ENCODE results near the gene COL6A2.
"Not testable (repeated sequence)": the region's sequence is repeated elsewhere in the genome, so short reads cannot be mapped to it uniquely, and the experiment has no call there.

COL6A2 gene

GRCh38 chr21:46095083-46095719 is 2.7 kb upstream of the COL6A2 start:
- no peak for DNase-seq

GRCh38 chr21:46095814-46096595 is 1.9 kb upstream of the COL6A2 start:
- no peak for DNase-seq

GRCh38 chr21:46096596-46097335 is 1.1 kb upstream of the COL6A2 start:
- DNase-seq: no peak

- peak; percentile 0 for DNase-seq
These were observed 610 bp downstream of the COL6A2 start for GRCh38 chr21:46098303-46099141.

GRCh38 chr21:46099476-46099875 is 1.6 kb downstream of the COL6A2 start:
- peak; percentile 0 for DNase-seq

- no peak for DNase-seq
These were observed 2.1 kb downstream of the COL6A2 start for GRCh38 chr21:46100020-46100419.

- DNase-seq: no peak
These were observed 2.5 kb downstream of the COL6A2 start for GRCh38 chr21:46100426-46100825.

- DNase-seq: no peak
These were observed 3.0 kb downstream of the COL6A2 start for GRCh38 chr21:46100906-46101305.

- no peak for DNase-seq
These were observed 6.2 kb downstream of the COL6A2 start for GRCh38 chr21:46104104-46104503.

- not testable (repeated sequence) for DNase-seq
These were observed 9.5 kb downstream of the COL6A2 start for GRCh38 chr21:46107376-46107775.

- DNase-seq: no peak
These were observed 11.0 kb downstream of the COL6A2 start for GRCh38 chr21:46108827-46109312.

- DNase-seq: no peak
These were observed 11.7 kb downstream of the COL6A2 start for GRCh38 chr21:46109313-46110221.

GRCh38 chr21:46110499-46111192 is 12.7 kb downstream of the COL6A2 start:
- DNase-seq: peak; percentile 1

GRCh38 chr21:46111193-46111571 is 13.3 kb downstream of the COL6A2 start:
- peak; percentile 0 for DNase-seq

- DNase-seq: peak; percentile 0
These were observed 14.2 kb downstream of the COL6A2 start for GRCh38 chr21:46111857-46112724.

- peak; percentile 0 for DNase-seq
These were observed 14.9 kb downstream of the COL6A2 start for GRCh38 chr21:46112725-46113215.

GRCh38 chr21:46113497-46114176 is 15.7 kb downstream of the COL6A2 start:
- DNase-seq: no peak

- no peak for DNase-seq
These were observed 17.1 kb downstream of the COL6A2 start for GRCh38 chr21:46114963-46115362.

Measured in stimulated activated CD4-positive, alpha-beta T cell treated with anti-CD3 and anti-CD28 coated beads, Interleukin-1b, Interleukin-23, amount 100 ng/mL, for 48 hours (primary cell).